Vagina (tissue), 2 donors: Measurements from ENCODE around the gene ARHGEF17.

Source experiments
- POLR2A ChIP-seq, 2 donors: fragments of 450-650 bp; IDR thresholded peaks; one replicate each; pipeline ENCODE4 v1.6.1; 2017; ENCODE audit warnings: antibody characterized with exemption in 2 of 2, mild to moderate bottlenecking in 2 of 2, moderate library complexity in 2 of 2
- POLR2AphosphoS5 ChIP-seq, 2 donors: sonication (generic); formaldehyde crosslinking; IDR thresholded peaks; one replicate each; pipeline ENCODE4 v1.9.0; 2017; ENCODE audit warnings: antibody characterized with exemption in 2 of 2, mild to moderate bottlenecking in 2 of 2, low read depth in 1 of 2; ENCODE audit not compliant: insufficient read depth in 1 of 2
- TF ChIP-seq, protein P1 (sequence below), 3 experiments: fragments of 450-650 bp in 2 of 3; fragments of 200-600 bp in 1 of 3; sonication (generic) in 1 of 3; IDR thresholded peaks; one replicate each; pipeline ENCODE4 v1.5.1; 2017 to 2019; ENCODE audit warnings: antibody characterized with exemption in 3 of 3, mild to moderate bottlenecking in 2 of 3, moderate library complexity in 2 of 3

DNA sequence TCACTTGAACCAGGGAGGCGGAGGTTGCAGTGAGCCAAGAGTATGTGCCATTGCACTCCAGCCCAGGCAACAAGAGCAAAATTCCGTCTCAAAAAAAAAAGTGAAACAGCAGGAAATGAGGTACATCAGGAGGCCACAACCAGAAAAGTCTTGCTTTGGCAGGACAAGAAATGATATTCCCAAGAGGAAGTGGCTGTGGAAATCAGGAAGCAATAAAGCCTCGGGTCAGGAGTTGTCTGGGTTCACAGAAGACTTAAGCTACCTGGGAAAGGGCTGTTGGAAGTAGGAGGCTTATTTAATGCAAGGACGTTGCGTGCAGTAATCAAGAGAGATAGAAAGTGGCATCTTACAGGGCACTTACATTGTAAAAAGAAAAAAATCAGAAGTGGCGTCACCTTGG, 58.9 kb downstream of the ARHGEF17 start:
- TF ChIP-seq, protein P1, sequence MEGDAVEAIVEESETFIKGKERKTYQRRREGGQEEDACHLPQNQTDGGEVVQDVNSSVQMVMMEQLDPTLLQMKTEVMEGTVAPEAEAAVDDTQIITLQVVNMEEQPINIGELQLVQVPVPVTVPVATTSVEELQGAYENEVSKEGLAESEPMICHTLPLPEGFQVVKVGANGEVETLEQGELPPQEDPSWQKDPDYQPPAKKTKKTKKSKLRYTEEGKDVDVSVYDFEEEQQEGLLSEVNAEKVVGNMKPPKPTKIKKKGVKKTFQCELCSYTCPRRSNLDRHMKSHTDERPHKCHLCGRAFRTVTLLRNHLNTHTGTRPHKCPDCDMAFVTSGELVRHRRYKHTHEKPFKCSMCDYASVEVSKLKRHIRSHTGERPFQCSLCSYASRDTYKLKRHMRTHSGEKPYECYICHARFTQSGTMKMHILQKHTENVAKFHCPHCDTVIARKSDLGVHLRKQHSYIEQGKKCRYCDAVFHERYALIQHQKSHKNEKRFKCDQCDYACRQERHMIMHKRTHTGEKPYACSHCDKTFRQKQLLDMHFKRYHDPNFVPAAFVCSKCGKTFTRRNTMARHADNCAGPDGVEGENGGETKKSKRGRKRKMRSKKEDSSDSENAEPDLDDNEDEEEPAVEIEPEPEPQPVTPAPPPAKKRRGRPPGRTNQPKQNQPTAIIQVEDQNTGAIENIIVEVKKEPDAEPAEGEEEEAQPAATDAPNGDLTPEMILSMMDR (IDR thresholded peaks at IDR 0.05), result no peak
- TF ChIP-seq POLR2A (IDR thresholded peaks at IDR 0.05) (no peak), POLR2AphosphoS5 (IDR thresholded peaks at IDR 0.05; ENCODE audit: insufficient read depth in 1 of 2, low read depth in 1 of 2) (no peak)
